Stomach (tissue), 4 donors: Measurements from ENCODE around the gene C1orf159.

ENCODE experiments used
- POLR2A ChIP-seq, 4 donors: fragments of 450-650 bp; IDR thresholded peaks; one replicate each; pipeline ENCODE4 v1.6.1; 2016; ENCODE audit warnings: antibody characterized with exemption in 4 of 4, control low read depth in 2 of 4, mild to moderate bottlenecking in 1 of 4, moderate library complexity in 1 of 4
- TF ChIP-seq, protein P1 (sequence below), 7 experiments: fragments of 450-650 bp in 4 of 7; fragments of 200-600 bp in 3 of 7; sonication (generic) in 3 of 7; IDR thresholded peaks; one replicate each; pipeline ENCODE4 v1.5.1; 2016 to 2019; ENCODE audit warnings: antibody characterized with exemption in 7 of 7, control low read depth in 2 of 7, mild to moderate bottlenecking in 1 of 7

DNA sequence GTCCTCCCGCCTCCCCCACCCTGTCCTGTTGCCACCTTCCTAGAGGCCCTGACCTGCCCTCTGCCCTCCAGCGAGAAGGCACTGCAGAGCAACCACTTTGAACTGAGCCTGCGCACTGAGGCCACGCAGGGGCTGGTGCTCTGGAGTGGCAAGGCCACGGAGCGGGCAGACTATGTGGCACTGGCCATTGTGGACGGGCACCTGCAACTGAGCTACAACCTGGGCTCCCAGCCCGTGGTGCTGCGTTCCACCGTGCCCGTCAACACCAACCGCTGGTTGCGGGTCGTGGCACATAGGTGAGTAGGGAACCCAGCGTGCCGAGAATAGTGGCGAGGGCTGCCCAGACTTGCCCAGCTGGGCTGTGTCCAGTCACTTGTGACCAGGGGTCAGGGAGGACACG lies 62.2 kb downstream of the C1orf159 start:
- TF ChIP-seq POLR2A (IDR thresholded peaks at IDR 0.05): no peak
- TF ChIP-seq, protein P1, sequence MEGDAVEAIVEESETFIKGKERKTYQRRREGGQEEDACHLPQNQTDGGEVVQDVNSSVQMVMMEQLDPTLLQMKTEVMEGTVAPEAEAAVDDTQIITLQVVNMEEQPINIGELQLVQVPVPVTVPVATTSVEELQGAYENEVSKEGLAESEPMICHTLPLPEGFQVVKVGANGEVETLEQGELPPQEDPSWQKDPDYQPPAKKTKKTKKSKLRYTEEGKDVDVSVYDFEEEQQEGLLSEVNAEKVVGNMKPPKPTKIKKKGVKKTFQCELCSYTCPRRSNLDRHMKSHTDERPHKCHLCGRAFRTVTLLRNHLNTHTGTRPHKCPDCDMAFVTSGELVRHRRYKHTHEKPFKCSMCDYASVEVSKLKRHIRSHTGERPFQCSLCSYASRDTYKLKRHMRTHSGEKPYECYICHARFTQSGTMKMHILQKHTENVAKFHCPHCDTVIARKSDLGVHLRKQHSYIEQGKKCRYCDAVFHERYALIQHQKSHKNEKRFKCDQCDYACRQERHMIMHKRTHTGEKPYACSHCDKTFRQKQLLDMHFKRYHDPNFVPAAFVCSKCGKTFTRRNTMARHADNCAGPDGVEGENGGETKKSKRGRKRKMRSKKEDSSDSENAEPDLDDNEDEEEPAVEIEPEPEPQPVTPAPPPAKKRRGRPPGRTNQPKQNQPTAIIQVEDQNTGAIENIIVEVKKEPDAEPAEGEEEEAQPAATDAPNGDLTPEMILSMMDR (IDR thresholded peaks at IDR 0.05): no peak
